WI38 (cell line): Measurements from ENCODE around the gene KRTAP10-7.
"Not testable (repeated sequence)": the region's sequence is repeated elsewhere in the genome, so short reads cannot be mapped to it uniquely, and the experiment has no call there.

ENCODE experiments used
- H3K4me3 ChIP-seq: 2 replicates; pipeline ENCODE4 v1.5.1; 2011; ENCODE audit warnings: low read depth, mild to moderate bottlenecking, control low read depth, low read length
- CTCF ChIP-seq: IDR thresholded peaks from 2 replicates; pipeline ENCODE4 v1.5.1; 2012; ENCODE audit warnings: low read depth, mild to moderate bottlenecking, control low read depth, low read length

KRTAP10-7 gene

GRCh38 chr21:44618504-44618903 lies 18.1 kb downstream of the KRTAP10-7 start:
- TF ChIP-seq CTCF, result peak; percentile 37
- no peak overlapping the region for H3K4me3 ChIP-seq

GRCh38 chr21:44618909-44619308 lies 18.5 kb downstream of the KRTAP10-7 start:
- TF ChIP-seq CTCF, result no peak
- H3K4me3 ChIP-seq, result no peak overlapping the region

- no peak for TF ChIP-seq CTCF
- H3K4me3 ChIP-seq, result no peak overlapping the region
Observed at GRCh38 chr21:44619886-44620285, 19.5 kb downstream of the KRTAP10-7 start.

- TF ChIP-seq CTCF, result no peak
- no peak overlapping the region for H3K4me3 ChIP-seq
Observed at GRCh38 chr21:44623575-44623974, 23.2 kb downstream of the KRTAP10-7 start.

GRCh38 chr21:44625756-44626155 lies 25.4 kb downstream of the KRTAP10-7 start:
- TF ChIP-seq CTCF, result no peak
- H3K4me3 ChIP-seq, result no peak overlapping the region

GRCh38 chr21:44626262-44626661 lies 25.9 kb downstream of the KRTAP10-7 start:
- H3K4me3 ChIP-seq, result no peak overlapping the region
- no peak for TF ChIP-seq CTCF

GRCh38 chr21:44626673-44627143 lies 26.3 kb downstream of the KRTAP10-7 start, which contains the start of gene KRTAP10-9:
Gene KRTAP10-9 (plus strand): TSS chr21:44627093. CDS start chr21:44627172, 79 bp downstream.
- H3K4me3 ChIP-seq, result no peak within 1 kb of the TSS
- TF ChIP-seq CTCF, result no peak

- H3K4me3 ChIP-seq, result not testable (repeated sequence)
Observed at GRCh38 chr21:44627181-44627822, 26.9 kb downstream of the KRTAP10-7 start.

- H3K4me3 ChIP-seq, result not testable (repeated sequence)
Observed at GRCh38 chr21:44627831-44628233, 27.4 kb downstream of the KRTAP10-7 start.
